ENCODE results near the gene IQCE. TPM values are rescaled to one million over a fixed set of nuclear protein-coding genes. Genes with fewer than 3 reads are reported as not detected.
"Not testable (repeated sequence)": the region's sequence is repeated elsewhere in the genome, so short reads cannot be mapped to it uniquely, and the experiment has no call there.

The IQCE gene
- total RNA-seq, 1 experiment from 2014 or later: 4.0 TPM

- DNase-seq: no peak
- Histone ChIP-seq H3K36me3 (replicated peaks; ENCODE audit: control insufficient read depth, insufficient read depth, low read length) (no peaks in the 10 kb centered on the region; the same call in none of the 2 replicates), H3K27me3 (ENCODE audit: control insufficient read depth, insufficient read depth, low read length) (peaks cover under 1% of the 10 kb centered on the region; the same call in 1 of the 2 replicates), H3K4me3 (ENCODE audit: insufficient read depth, low read depth, low read length) (no peak overlapping the region)
Observed at GRCh38 chr7:2525658-2526630, 32.8 kb upstream of the IQCE start.

- no peaks in the 10 kb centered on the region; the same call in none of the 2 replicates for H3K36me3 ChIP-seq (replicated peaks; ENCODE audit: control insufficient read depth, insufficient read depth, low read length)
- DNase-seq: no peak
- H3K4me3 ChIP-seq (ENCODE audit: insufficient read depth, low read depth, low read length): no peak overlapping the region
- no peaks in the 10 kb centered on the region; the same call in 1 of the 2 replicates for H3K27me3 ChIP-seq (ENCODE audit: control insufficient read depth, insufficient read depth, low read length)
Observed at GRCh38 chr7:2526659-2527504, 31.9 kb upstream of the IQCE start.

GRCh38 chr7:2527505-2528467 lies 31.0 kb upstream of the IQCE start:
- no peak for DNase-seq
- Histone ChIP-seq H3K36me3 (replicated peaks; ENCODE audit: control insufficient read depth, insufficient read depth, low read length) (no peaks in the 10 kb centered on the region; the same call in none of the 2 replicates), H3K4me3 (ENCODE audit: insufficient read depth, low read depth, low read length) (no peak overlapping the region), H3K27me3 (ENCODE audit: control insufficient read depth, insufficient read depth, low read length) (no peaks in the 10 kb centered on the region)

GRCh38 chr7:2528481-2529095 lies 30.2 kb upstream of the IQCE start:
- Histone ChIP-seq H3K36me3 (replicated peaks; ENCODE audit: control insufficient read depth, insufficient read depth, low read length) (no peaks in the 10 kb centered on the region; the same call in none of the 2 replicates), H3K27me3 (ENCODE audit: control insufficient read depth, insufficient read depth, low read length) (no peaks in the 10 kb centered on the region)

GRCh38 chr7:2529161-2530070 lies 29.4 kb upstream of the IQCE start:
- Histone ChIP-seq H3K36me3 (replicated peaks; ENCODE audit: control insufficient read depth, insufficient read depth, low read length) (no peaks in the 10 kb centered on the region; the same call in none of the 2 replicates), H3K4me3 (ENCODE audit: insufficient read depth, low read depth, low read length) (no peak overlapping the region), H3K27me3 (ENCODE audit: control insufficient read depth, insufficient read depth, low read length) (no peaks in the 10 kb centered on the region)
- DNase-seq: no peak

More at GRCh38 chr7:2528481-2529095, 30.2 kb upstream of the IQCE start:
- no peak overlapping the region for H3K4me3 ChIP-seq (ENCODE audit: insufficient read depth, low read depth, low read length)
- DNase-seq: no peak

GRCh38 chr7:2530071-2530987 lies 28.4 kb upstream of the IQCE start:
- DNase-seq: no peak
- no peaks in the 10 kb centered on the region for H3K27me3 ChIP-seq (ENCODE audit: control insufficient read depth, insufficient read depth, low read length)
- H3K36me3 ChIP-seq (replicated peaks; ENCODE audit: control insufficient read depth, insufficient read depth, low read length): no peaks in the 10 kb centered on the region; the same call in none of the 2 replicates
- no peak overlapping the region for H3K4me3 ChIP-seq (ENCODE audit: insufficient read depth, low read depth, low read length)

GRCh38 chr7:2530994-2531795 lies 27.6 kb upstream of the IQCE start:
- not testable (repeated sequence) for DNase-seq; H3K27me3 ChIP-seq (ENCODE audit: control insufficient read depth, insufficient read depth, low read length); H3K36me3 ChIP-seq (replicated peaks; ENCODE audit: control insufficient read depth, insufficient read depth, low read length); H3K4me3 ChIP-seq (ENCODE audit: insufficient read depth, low read depth, low read length)

- not testable (repeated sequence) for DNase-seq; H3K36me3 ChIP-seq (replicated peaks; ENCODE audit: control insufficient read depth, insufficient read depth, low read length); H3K27me3 ChIP-seq (ENCODE audit: control insufficient read depth, insufficient read depth, low read length); H3K4me3 ChIP-seq (ENCODE audit: insufficient read depth, low read depth, low read length)
Observed at GRCh38 chr7:2531796-2532110, 27.0 kb upstream of the IQCE start.

GRCh38 chr7:2532199-2532772 lies 26.5 kb upstream of the IQCE start:
- not testable (repeated sequence) for H3K36me3 ChIP-seq (replicated peaks; ENCODE audit: control insufficient read depth, insufficient read depth, low read length); H3K27me3 ChIP-seq (ENCODE audit: control insufficient read depth, insufficient read depth, low read length); H3K4me3 ChIP-seq (ENCODE audit: insufficient read depth, low read depth, low read length); DNase-seq

- not testable (repeated sequence) for H3K27me3 ChIP-seq (ENCODE audit: control insufficient read depth, insufficient read depth, low read length); DNase-seq
Observed at GRCh38 chr7:2532816-2533215, 26.0 kb upstream of the IQCE start.

GRCh38 chr7:2533566-2533965 lies 25.2 kb upstream of the IQCE start:
- H3K27me3 ChIP-seq (ENCODE audit: control insufficient read depth, insufficient read depth, low read length); H3K4me3 ChIP-seq (ENCODE audit: insufficient read depth, low read depth, low read length); H3K36me3 ChIP-seq (replicated peaks; ENCODE audit: control insufficient read depth, insufficient read depth, low read length); DNase-seq: not testable (repeated sequence)

More at GRCh38 chr7:2532816-2533215, 26.0 kb upstream of the IQCE start:
- not testable (repeated sequence) for H3K4me3 ChIP-seq (ENCODE audit: insufficient read depth, low read depth, low read length); H3K36me3 ChIP-seq (replicated peaks; ENCODE audit: control insufficient read depth, insufficient read depth, low read length)

Measured in H7 (cell line).